Caco-2 (cell line): Measurements from ENCODE around the gene SMIM24. TPM values are rescaled to one million over a fixed set of nuclear protein-coding genes. Genes with fewer than 3 reads are reported as not detected.

Experiments used
- BruUV-seq: library from RNA; stranded (reverse); fragments of 400-500 nt; replicated peaks from 2 replicates; lab custom pipeline; 2021; lab: Mats Ljungman, UMichigan
- CTCF ChIA-PET: fragments of 300-600 bp; sonication (Branson Sonifier 250); formaldehyde crosslinking; loops from one replicate; lab custom pipeline; 2022; ENCODE audit warnings: antibody characterized with exemption; lab: Charles Lee
- POLR2A ChIA-PET: fragments of 300-600 bp; sonication (Branson Sonifier 250); formaldehyde crosslinking; loops from one replicate; lab custom pipeline; 2022; ENCODE audit warnings: antibody characterized with exemption; lab: Charles Lee
- DNase-seq, 2 experiments: peaks; one replicate each; pipeline versions ENCODE4 v3.0.0 to v3.0.0-alpha.2; 2020 to 2022
- H3K27me3 ChIP-seq: replicated peaks from 2 replicates; pipeline ENCODE4 v1.6.0; 2011; ENCODE audit warnings: low read length; ENCODE audit not compliant: control insufficient read depth, insufficient read depth
- H3K36me3 ChIP-seq: 2 replicates; pipeline ENCODE4 v1.5.1; 2011; ENCODE audit warnings: low read length; ENCODE audit not compliant: control insufficient read depth, insufficient read depth
- H3K4me1 ChIP-seq: fragments of 250-450 bp; sonication (Bioruptor Pico); 2 replicates; pipeline ENCODE4 v1.5.1; 2020; ENCODE audit warnings: mild to moderate bottlenecking
- H3K4me3 ChIP-seq: 2 replicates; pipeline ENCODE4 v1.5.1; 2011; ENCODE audit warnings: low read depth, mild to moderate bottlenecking, control low read depth, low read length
- H3K9me3 ChIP-seq: fragments of 250-450 bp; sonication (Bioruptor Pico); 2 replicates; pipeline ENCODE4 v1.5.1; 2020; ENCODE audit warnings: mild to moderate bottlenecking, moderate library complexity
- H3K27ac Mint-ChIP-seq: one replicate; pipeline ENCODE4 v1.8.0; 2022; ENCODE audit warnings: mixed read lengths; ENCODE audit not compliant: unreplicated experiment
- H3K27me3 Mint-ChIP-seq: one replicate; pipeline ENCODE4 v1.8.0; 2022; ENCODE audit warnings: mixed read lengths; ENCODE audit not compliant: insufficient read depth, unreplicated experiment
- H3K36me3 Mint-ChIP-seq: one replicate; pipeline ENCODE4 v1.8.0; 2022; ENCODE audit warnings: mild to moderate bottlenecking, mixed read lengths; ENCODE audit not compliant: insufficient read depth, unreplicated experiment
- H3K4me1 Mint-ChIP-seq: one replicate; pipeline ENCODE4 v1.8.0; 2022; ENCODE audit warnings: low read depth, mixed read lengths; ENCODE audit not compliant: unreplicated experiment
- H3K4me3 Mint-ChIP-seq: one replicate; pipeline ENCODE4 v1.8.0; 2022; ENCODE audit warnings: mild to moderate bottlenecking, moderate library complexity, mixed read lengths; ENCODE audit not compliant: unreplicated experiment
- H3K9me3 Mint-ChIP-seq: one replicate; pipeline ENCODE4 v1.8.0; 2022; ENCODE audit warnings: mixed read lengths; ENCODE audit not compliant: unreplicated experiment
- CTCF ChIP-seq, 2 experiments: fragments of 200-600 bp in 1 of 2; IDR thresholded peaks; 1 replicate in 1 of 2; 2 replicates in 1 of 2; pipeline versions ENCODE4 v1.5.1 to v1.8.0; 2011 to 2022; ENCODE audit warnings: antibody characterized with exemption in 1 of 2, control low read depth in 1 of 2, inconsistent platforms in 1 of 2, low read depth in 1 of 2, low read length in 1 of 2, mild to moderate bottlenecking in 1 of 2, moderate library complexity in 1 of 2; ENCODE audit not compliant: insufficient read depth in 1 of 2, severe bottlenecking in 1 of 2, unreplicated experiment in 1 of 2
- intact Hi-C: fragments of 100-400 bp; cut with micrococcal nuclease; formaldehyde crosslinking; loops from one replicate; pipeline ENCODE4 v1.10.0; 2022; ENCODE audit not compliant: unreplicated experiment
- total RNA-seq: library from RNA; stranded (reverse); gene quantifications from 2 replicates; pipeline ENCODE4 v1.2.3, GENCODE V29; 2022

SMIM24 gene
- total RNA-seq, 1 experiment from 2014 or later, result 1.7 TPM

- H3K27me3 Mint-ChIP-seq, result no peaks in the 10 kb centered on the region
- no peaks in the 10 kb centered on the region for H3K9me3 Mint-ChIP-seq
- no peaks in the 10 kb centered on the region for H3K27me3 ChIP-seq
- H3K27ac Mint-ChIP-seq, result no peak overlapping the region
- H3K4me1 ChIP-seq, result 0 out of 2 replicates have a peak, but pooled peaks cover under 1% of the 10 kb centered on the region
- no peaks in the 10 kb centered on the region for H3K36me3 ChIP-seq
- peaks cover 6% of the 10 kb centered on the region for H3K36me3 Mint-ChIP-seq
- no peak overlapping the region for H3K4me3 ChIP-seq
- ChIA-PET POLR2A (no interaction called here), CTCF (no interaction called here)
- DNase-seq, result no peak
- no TSS peak for BruUV-seq
- H3K4me1 Mint-ChIP-seq, result no peaks in the 10 kb centered on the region
- no peak for TF ChIP-seq CTCF (IDR thresholded peaks at IDR 0.05; ENCODE audit: insufficient read depth in 1 of 2, low read depth in 1 of 2, low read length in 1 of 2, severe bottlenecking in 1 of 2, unreplicated experiment in 1 of 2)
- H3K9me3 ChIP-seq, result no peaks in the 10 kb centered on the region
- intact Hi-C loops, result no loop called here
- H3K4me3 Mint-ChIP-seq, result no peak overlapping the region
These were observed 28.0 kb downstream of the SMIM24 start for GRCh38 chr19:3452171-3452941.

GRCh38 chr19:3451451-3451866, 28.9 kb downstream of the SMIM24 start:
- H3K27me3 Mint-ChIP-seq, result no peaks in the 10 kb centered on the region
- no TSS peak for BruUV-seq

More at GRCh38 chr19:3451451-3451866, 28.9 kb downstream of the SMIM24 start:
- ChIA-PET POLR2A (no interaction called here), CTCF (no interaction called here)
- Mint-ChIP-seq H3K4me3 (no peak overlapping the region), H3K9me3 (no peaks in the 10 kb centered on the region), H3K36me3 (peaks cover 6% of the 10 kb centered on the region), H3K4me1 (no peaks in the 10 kb centered on the region), H3K27ac (no peak overlapping the region)
- no peaks in the 10 kb centered on the region for H3K9me3 ChIP-seq
- H3K4me1 ChIP-seq, result no peaks in the 10 kb centered on the region
- no peaks in the 10 kb centered on the region for H3K36me3 ChIP-seq
- no peak for TF ChIP-seq CTCF (IDR thresholded peaks at IDR 0.05; ENCODE audit: insufficient read depth in 1 of 2, low read depth in 1 of 2, low read length in 1 of 2, severe bottlenecking in 1 of 2, unreplicated experiment in 1 of 2)
- no peak for DNase-seq
- H3K27me3 ChIP-seq, result no peaks in the 10 kb centered on the region
- no peak overlapping the region for H3K4me3 ChIP-seq
- intact Hi-C loops, result no loop called here
